Activated naive CD4-positive, alpha-beta T cell treated with anti-CD3 and anti-CD28 coated beads, Interleukin-2, amount 10 ng/mL, durations not matched to agents 7 days and 5 days (primary cell): Measurements from ENCODE around the gene KLHDC7A.

Source experiments
- CTCF ChIA-PET: fragments of 350-600 bp; sonication (Branson Sonifier 250); formaldehyde crosslinking; loops from one replicate; lab custom pipeline; 2021; ENCODE audit warnings: antibody characterized with exemption; lab: Charles Lee
- DNase-seq: peaks from one replicate; pipeline ENCODE4 v3.0.0-alpha.2; 2020
- H3K27ac Mint-ChIP-seq: one replicate; pipeline ENCODE4 v1.8.0; 2021; ENCODE audit warnings: mild to moderate bottlenecking, moderate library complexity, mixed read lengths
- H3K27me3 Mint-ChIP-seq: one replicate; pipeline ENCODE4 v1.8.0; 2021; ENCODE audit warnings: mild to moderate bottlenecking, mixed read lengths
- H3K36me3 Mint-ChIP-seq: one replicate; pipeline ENCODE4 v1.8.0; 2021; ENCODE audit warnings: mixed read lengths
- H3K4me1 Mint-ChIP-seq: one replicate; pipeline ENCODE4 v1.8.0; 2021; ENCODE audit warnings: mixed read lengths
- H3K4me3 Mint-ChIP-seq: one replicate; pipeline ENCODE4 v1.8.0; 2021; ENCODE audit warnings: mild to moderate bottlenecking, moderate library complexity, mixed read lengths
- H3K9me3 Mint-ChIP-seq: one replicate; pipeline ENCODE4 v1.8.0; 2021; ENCODE audit warnings: mixed read lengths

Gene KLHDC7A

GRCh38 chr1:18532390-18533170 lies 51.9 kb downstream of the KLHDC7A start:
- H3K27me3 Mint-ChIP-seq: peaks cover 24% of the 10 kb centered on the region
- H3K36me3 Mint-ChIP-seq: no peaks in the 10 kb centered on the region
- no peaks in the 10 kb centered on the region for H3K9me3 Mint-ChIP-seq
- CTCF ChIA-PET: no interaction called here
- no peak for DNase-seq
- no peak overlapping the region for H3K4me3 Mint-ChIP-seq
- no peaks in the 10 kb centered on the region for H3K4me1 Mint-ChIP-seq
- H3K27ac Mint-ChIP-seq: no peak overlapping the region

- no peak overlapping the region for H3K4me3 Mint-ChIP-seq
- H3K9me3 Mint-ChIP-seq: no peaks in the 10 kb centered on the region
- H3K36me3 Mint-ChIP-seq: no peaks in the 10 kb centered on the region
- no peak overlapping the region for H3K27ac Mint-ChIP-seq
- no peak for DNase-seq
- no peaks in the 10 kb centered on the region for H3K4me1 Mint-ChIP-seq
- CTCF ChIA-PET: no interaction called here
- peaks cover 24% of the 10 kb centered on the region for H3K27me3 Mint-ChIP-seq
Measured at GRCh38 chr1:18533259-18533658, 52.5 kb downstream of the KLHDC7A start.

- no peak for DNase-seq
- Mint-ChIP-seq H3K9me3 (no peaks in the 10 kb centered on the region), H3K4me1 (no peaks in the 10 kb centered on the region), H3K27ac (no peak overlapping the region), H3K36me3 (no peaks in the 10 kb centered on the region), H3K27me3 (peaks cover 21% of the 10 kb centered on the region), H3K4me3 (no peak overlapping the region)
- CTCF ChIA-PET: no interaction called here
Measured at GRCh38 chr1:18534810-18535205, 54.1 kb downstream of the KLHDC7A start.
